ENCODE measurements around the gene ERAP2. TPM values are rescaled to one million over a fixed set of nuclear protein-coding genes. Genes with fewer than 3 reads are reported as not detected.

The ERAP2 gene
- total RNA-seq, 2 donors from 2014 or later = 6.5 to 9.5 TPM

Other genes with a start within 250 kb of the ERAP2 start
- 100 to 1,000 TPM; 422 to 589 TPM for gene CAST, start 214.1 kb upstream of the ERAP2 start, total RNA-seq
- 10 to 100 TPM; 38.4 to 38.8 TPM for gene ERAP1, start 68.6 kb upstream of the ERAP2 start, total RNA-seq
- gene LNPEP, start 59.6 kb downstream of the ERAP2 start, total RNA-seq = 10 to 100 TPM; 54.3 to 59.6 TPM